MM.1S (cell line): Measurements from ENCODE around the gene MIB2.
A peak's percentile ranks its signal among the peaks of the same experiment; 100 is the strongest.

Experiments used
- DNase-seq: peaks from one replicate; pipeline ENCODE4 v3.0.0-alpha.2; 2015
- H2AFZ ChIP-seq: fragments of 300-600 bp; sonication (generic); 2 replicates; pipeline ENCODE4 v1.6.0; 2016; ENCODE audit warnings: antibody characterized with exemption, low read length
- H3F3A ChIP-seq: fragments of 300-600 bp; sonication (generic); 2 replicates; pipeline ENCODE4 v1.6.1; 2016; ENCODE audit warnings: mild to moderate bottlenecking, antibody characterized with exemption, low read length, moderate library complexity, mixed read lengths; ENCODE audit not compliant: insufficient read depth
- H3K27ac ChIP-seq: fragments of 300-600 bp; sonication (generic); 2 replicates; pipeline ENCODE4 v1.5.1; 2016; ENCODE audit warnings: mild to moderate bottlenecking, low read length
- H3K27me3 ChIP-seq: fragments of 300-600 bp; sonication (generic); replicated peaks from 2 replicates; pipeline ENCODE4 v1.6.0; 2016; ENCODE audit warnings: low read length; ENCODE audit not compliant: insufficient read depth
- H3K36me3 ChIP-seq: fragments of 300-600 bp; sonication (generic); replicated peaks from 2 replicates; pipeline ENCODE4 v1.6.1; 2016; ENCODE audit warnings: mild to moderate bottlenecking, low read length, mixed read lengths; ENCODE audit not compliant: insufficient read depth
- H3K4me1 ChIP-seq: fragments of 300-600 bp; sonication (generic); 2 replicates; pipeline ENCODE4 v1.6.1; 2016; ENCODE audit warnings: low read length, mixed read lengths
- H3K4me2 ChIP-seq: fragments of 300-600 bp; sonication (generic); 2 replicates; pipeline ENCODE4 v1.6.0; 2016; ENCODE audit warnings: low read depth, low read length
- H3K4me3 ChIP-seq: fragments of 300-600 bp; sonication (generic); 2 replicates; pipeline ENCODE4 v1.5.1; 2016; ENCODE audit warnings: low read length, mixed read lengths
- H3K79me2 ChIP-seq: fragments of 300-600 bp; sonication (generic); 2 replicates; pipeline ENCODE4 v1.6.1; 2016; ENCODE audit warnings: mixed run types, low read length, mixed read lengths
- H3K9ac ChIP-seq: fragments of 300-600 bp; sonication (generic); 2 replicates; pipeline ENCODE4 v1.6.1; 2016; ENCODE audit warnings: low read length, mixed read lengths
- H3K9me2 ChIP-seq: fragments of 300-600 bp; sonication (generic); replicated peaks from 2 replicates; pipeline ENCODE4 v1.6.1; 2016; ENCODE audit warnings: mild to moderate bottlenecking, low read length, mixed read lengths; ENCODE audit not compliant: insufficient read depth
- H3K9me3 ChIP-seq: fragments of 300-600 bp; sonication (generic); replicated peaks from 2 replicates; pipeline ENCODE4 v1.6.1; 2016; ENCODE audit warnings: mild to moderate bottlenecking, low read length, mixed read lengths; ENCODE audit not compliant: insufficient read depth
- H4K20me1 ChIP-seq: fragments of 300-600 bp; sonication (generic); 2 replicates; pipeline ENCODE4 v1.6.1; 2016; ENCODE audit warnings: mild to moderate bottlenecking, low read length, moderate library complexity, mixed read lengths; ENCODE audit not compliant: insufficient read depth
- CTCF ChIP-seq: fragments of 300-600 bp; sonication (generic); IDR thresholded peaks from 2 replicates; pipeline ENCODE4 v1.5.1; 2016; ENCODE audit warnings: antibody characterized with exemption, low read length, mixed read lengths
- EZH2 ChIP-seq: fragments of 300-600 bp; sonication (generic); optimal IDR thresholded peaks from 2 replicates; pipeline ENCODE3; 2017; ENCODE audit warnings: low read depth, mild to moderate bottlenecking, antibody characterized with exemption, low read length, mixed read lengths
- EZH2phosphoT487 ChIP-seq: fragments of 300-600 bp; sonication (generic); IDR thresholded peaks from 2 replicates; pipeline ENCODE4 v1.6.1; 2018; ENCODE audit warnings: antibody characterized with exemption, low read length

Gene MIB2

GRCh38 chr1:1577367-1578011 is 37.8 kb upstream of the MIB2 start:
- H3K27me3 ChIP-seq: peaks cover 49% of the 10 kb centered on the region

GRCh38 chr1:1578371-1578940 is 36.8 kb upstream of the MIB2 start:
- no peak overlapping the region for H3K9ac ChIP-seq
- H3K4me1 ChIP-seq: 0 out of 2 replicates have a peak, but pooled peaks cover 1% of the 10 kb centered on the region

More at GRCh38 chr1:1577367-1578011, 37.8 kb upstream of the MIB2 start:
- H3K27ac ChIP-seq: no peak overlapping the region
- H3K9me3 ChIP-seq: no peaks in the 10 kb centered on the region
- no peak overlapping the region for H3K4me3 ChIP-seq
- TF ChIP-seq CTCF (no peak), EZH2phosphoT487 (no peak), EZH2 (no peak)
- 0 out of 2 replicates have a peak, but pooled peaks cover 3% of the 10 kb centered on the region for H3K4me1 ChIP-seq
- no peak overlapping the region for H3K4me2 ChIP-seq
- H3K9me2 ChIP-seq: no peaks in the 10 kb centered on the region
- H2AFZ ChIP-seq: no peak overlapping the region
- peaks cover 26% of the 10 kb centered on the region for H3K79me2 ChIP-seq
- H3K9ac ChIP-seq: no peak overlapping the region
- DNase-seq: no peak
- peaks cover 3% of the 10 kb centered on the region; the same call in 1 of the 2 replicates for H3F3A ChIP-seq
- H3K36me3 ChIP-seq: no peaks in the 10 kb centered on the region
- no peaks in the 10 kb centered on the region for H4K20me1 ChIP-seq

GRCh38 chr1:1582585-1583346 is 32.5 kb upstream of the MIB2 start:
- no peak for DNase-seq
- peaks cover 76% of the 10 kb centered on the region for H3K27me3 ChIP-seq
- H2AFZ ChIP-seq: no peak overlapping the region
- no peaks in the 10 kb centered on the region for H3K4me1 ChIP-seq
- H3K9me3 ChIP-seq: no peaks in the 10 kb centered on the region
- no peaks in the 10 kb centered on the region for H3K36me3 ChIP-seq
- no peaks in the 10 kb centered on the region for H3K79me2 ChIP-seq
- peak overlapping the region; percentile 10; the same call in 1 of the 2 replicates for H3K4me2 ChIP-seq
- no peak overlapping the region for H3K27ac ChIP-seq
- H3K4me3 ChIP-seq: no peak overlapping the region
- no peak overlapping the region for H3K9ac ChIP-seq
- H3K9me2 ChIP-seq: no peaks in the 10 kb centered on the region
- H4K20me1 ChIP-seq: no peaks in the 10 kb centered on the region
- H3F3A ChIP-seq: no peaks in the 10 kb centered on the region
- TF ChIP-seq EZH2 (no peak), EZH2phosphoT487 (no peak), CTCF (no peak)

More at GRCh38 chr1:1578371-1578940, 36.8 kb upstream of the MIB2 start:
- Histone ChIP-seq H3K79me2 (peaks cover 16% of the 10 kb centered on the region), H2AFZ (no peak overlapping the region), H4K20me1 (no peaks in the 10 kb centered on the region), H3K36me3 (no peaks in the 10 kb centered on the region), H3K4me3 (no peak overlapping the region), H3K9me2 (no peaks in the 10 kb centered on the region), H3K9me3 (no peaks in the 10 kb centered on the region), H3F3A (peaks cover 3% of the 10 kb centered on the region; the same call in 1 of the 2 replicates), H3K4me2 (no peak overlapping the region), H3K27me3 (peaks cover 58% of the 10 kb centered on the region), H3K27ac (no peak overlapping the region)
- no peak for TF ChIP-seq EZH2
- no peak for TF ChIP-seq CTCF
- DNase-seq: no peak
